Stimulated activated CD4-positive, alpha-beta T cell treated with anti-CD3 and anti-CD28 coated beads, Interleukin-12 subunit alpha, Interleukin-12 subunit beta, amount 100 ng/mL, for 48 hours (primary cell): ENCODE results near the gene TRIM26.
"Not testable (repeated sequence)": the region's sequence is repeated elsewhere in the genome, so short reads cannot be mapped to it uniquely, and the experiment has no call there.

Experiments used
- DNase-seq, 3 donors: peaks; one replicate each; pipeline ENCODE4 v3.0.0-alpha.2; 2020; ENCODE audit warnings: low read depth in 2 of 3, low spot score in 1 of 3

TRIM26 gene

DNA sequence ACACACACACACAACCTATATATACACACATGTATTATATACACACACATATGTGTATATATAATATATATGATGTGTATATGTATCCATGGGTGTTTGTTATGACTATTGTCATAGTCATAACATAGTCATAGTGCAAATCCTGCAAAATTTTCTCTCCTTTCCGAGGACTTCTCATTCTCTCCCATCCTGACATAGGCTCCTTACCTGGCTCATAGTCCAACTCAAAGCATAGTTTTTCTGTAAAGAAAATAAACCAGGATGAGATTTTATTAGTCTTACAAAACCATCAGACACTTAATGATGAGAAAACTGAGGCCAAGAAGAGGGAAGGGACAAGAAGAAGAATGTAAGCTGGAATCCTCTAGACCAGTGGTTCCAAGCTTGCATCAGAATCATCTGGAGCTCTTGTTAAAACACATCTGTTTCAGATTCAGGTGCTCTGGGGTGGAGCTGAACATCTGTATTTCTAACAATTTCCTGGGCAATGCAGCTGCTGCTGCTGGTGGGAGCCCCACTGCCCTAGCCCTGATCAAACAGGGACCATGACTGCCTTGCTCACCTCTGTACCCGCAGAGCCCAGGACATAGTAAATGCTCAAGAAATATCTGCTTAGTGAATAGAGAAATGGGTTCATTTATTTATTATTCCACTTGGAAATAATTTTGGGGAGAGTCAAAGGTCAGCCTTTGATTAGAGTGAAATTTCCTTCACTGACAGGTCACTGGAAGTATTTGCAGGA lies 57.5 kb downstream of the TRIM26 start:
- no peak for DNase-seq

DNA sequence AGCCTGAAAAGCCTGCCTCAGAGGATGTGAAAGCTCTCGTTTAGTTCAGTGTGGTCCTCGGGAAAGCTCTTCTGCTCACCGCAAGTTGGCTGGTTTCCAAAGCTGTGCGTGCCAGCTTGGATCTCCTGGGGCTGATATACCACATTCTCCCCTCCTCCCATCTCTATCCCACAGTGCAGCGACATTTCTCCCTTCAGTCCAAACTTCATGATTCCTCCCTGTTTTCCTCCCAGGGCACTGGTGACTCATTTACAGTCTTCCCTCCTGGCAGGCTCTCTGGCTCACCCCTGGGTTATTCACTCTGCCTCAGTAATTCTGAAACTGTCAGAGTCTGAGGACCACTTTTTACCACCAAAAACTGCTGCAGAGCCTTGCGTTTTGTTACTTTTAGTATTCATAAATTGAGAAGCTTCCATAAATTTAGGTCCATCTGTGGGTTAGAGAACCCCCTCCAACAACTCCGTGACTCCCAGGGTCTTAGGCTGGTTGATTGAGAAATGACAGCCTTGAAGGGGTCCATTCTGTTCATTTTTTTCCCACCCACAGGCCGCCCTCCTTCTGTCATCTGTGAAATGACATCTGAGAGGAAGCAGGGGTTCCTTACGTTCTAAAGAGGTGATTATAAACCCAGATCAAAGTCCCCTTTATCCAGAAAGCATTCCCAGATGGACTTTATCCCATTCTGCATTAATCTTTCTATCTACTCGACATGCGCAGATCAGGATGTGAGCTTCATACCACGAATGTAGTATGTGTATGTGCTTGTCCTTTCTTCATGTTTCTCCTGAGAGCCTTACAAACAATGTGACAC lies 58.3 kb downstream of the TRIM26 start:
- no peak for DNase-seq

DNA sequence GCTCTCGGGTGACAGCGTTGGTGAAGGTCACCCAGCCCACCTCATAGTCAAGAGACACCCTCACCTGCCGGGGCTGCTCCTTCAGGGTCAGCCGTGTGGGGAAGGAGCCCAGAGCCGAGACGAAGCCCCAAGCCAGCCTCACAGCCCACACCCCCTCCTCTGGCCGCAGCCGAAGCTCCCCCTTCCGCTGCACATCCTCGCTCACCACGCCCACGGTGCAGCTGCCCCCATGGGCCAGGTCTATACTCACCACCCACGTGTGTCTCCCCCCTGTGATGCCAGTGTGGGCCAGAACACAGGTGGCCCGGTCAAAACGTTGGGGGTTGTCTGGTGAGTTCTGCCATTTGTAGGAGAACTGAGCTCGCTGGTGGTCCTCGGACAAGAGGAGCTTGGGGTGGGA lies 59.1 kb downstream of the TRIM26 start:
- no peak for DNase-seq

DNA sequence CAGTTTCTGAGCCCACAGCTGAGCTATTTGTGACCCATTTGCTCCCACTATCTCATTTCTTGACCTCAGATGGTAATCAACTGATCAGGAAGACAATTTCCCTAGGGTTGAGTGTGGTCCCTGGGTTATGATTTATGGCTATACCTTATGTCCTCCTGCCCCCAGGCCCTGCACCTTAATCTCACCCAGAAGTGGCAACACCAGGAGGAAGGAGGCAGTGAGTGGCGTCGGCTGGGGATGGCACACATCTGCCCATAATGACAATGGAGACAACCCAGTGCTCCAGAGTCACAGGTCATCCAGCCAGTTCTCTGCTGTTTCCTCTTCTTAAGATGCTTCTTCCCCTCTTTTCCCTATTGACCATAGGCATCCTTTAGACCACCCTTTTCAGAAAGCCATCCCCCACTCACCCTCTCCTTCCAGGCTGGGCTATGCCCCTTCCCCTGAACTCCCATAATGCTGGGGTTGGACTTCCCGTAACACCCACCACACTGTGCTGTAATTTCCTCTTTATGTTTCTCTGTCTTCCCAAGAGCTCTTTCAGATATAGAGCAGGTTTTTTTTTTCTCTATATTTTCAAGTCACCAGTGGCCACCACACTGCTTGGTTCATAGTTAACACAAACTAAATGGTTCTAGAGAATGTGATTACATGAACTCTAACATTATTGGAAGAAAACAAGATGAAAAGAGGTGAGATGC lies 60.1 kb downstream of the TRIM26 start:
- no peak for DNase-seq

DNA sequence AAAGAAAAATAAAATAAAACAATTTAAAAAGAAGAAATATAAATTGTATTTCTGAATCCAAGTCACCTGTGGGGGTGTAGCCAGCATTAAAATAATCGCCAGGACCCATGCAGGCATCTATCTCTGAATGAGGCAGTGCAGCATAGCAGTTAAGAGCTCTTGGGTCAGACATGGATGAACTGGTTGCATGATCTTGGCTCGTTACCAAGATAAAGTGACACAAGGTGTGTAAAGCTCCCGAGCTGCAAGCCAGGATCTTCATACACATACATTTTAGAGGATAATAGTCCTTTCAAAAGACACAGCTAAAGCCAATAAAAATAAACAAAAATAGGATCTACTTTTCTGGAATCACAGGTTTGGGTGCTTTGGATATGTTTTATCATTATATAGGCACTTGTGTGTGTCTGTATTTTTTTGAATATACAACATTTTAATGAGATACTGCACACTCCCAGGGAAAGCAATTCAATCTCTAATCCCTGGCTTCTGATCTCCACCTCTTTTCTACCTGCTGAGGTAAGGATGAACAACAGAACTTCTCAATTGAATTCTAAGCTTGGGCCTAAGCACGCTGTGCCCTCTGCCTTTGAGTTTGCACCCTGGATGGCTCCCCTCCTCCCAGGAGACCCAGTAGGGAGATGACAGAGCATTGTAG lies 61.1 kb downstream of the TRIM26 start:
- DNase-seq: no peak

DNA sequence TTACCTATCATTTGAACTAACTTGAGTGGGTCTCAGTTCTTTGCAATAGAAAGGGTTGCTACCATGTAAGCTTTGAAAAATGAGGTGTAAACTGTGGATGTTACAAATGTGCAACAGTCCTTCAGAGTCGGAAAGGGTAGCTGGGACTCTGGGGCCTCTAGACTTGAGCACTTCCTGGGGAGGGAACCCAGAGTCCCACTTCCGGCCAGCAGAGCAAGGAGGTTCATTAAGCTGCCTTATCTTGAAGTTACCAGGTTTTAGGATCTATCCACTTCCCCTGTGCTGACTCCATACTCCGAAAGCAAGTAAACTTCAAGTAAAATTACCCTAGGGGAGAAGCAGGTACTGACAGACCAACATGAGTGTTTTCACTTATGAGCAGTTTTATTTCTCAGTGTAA lies 61.6 kb downstream of the TRIM26 start:
- no peak for DNase-seq

DNA sequence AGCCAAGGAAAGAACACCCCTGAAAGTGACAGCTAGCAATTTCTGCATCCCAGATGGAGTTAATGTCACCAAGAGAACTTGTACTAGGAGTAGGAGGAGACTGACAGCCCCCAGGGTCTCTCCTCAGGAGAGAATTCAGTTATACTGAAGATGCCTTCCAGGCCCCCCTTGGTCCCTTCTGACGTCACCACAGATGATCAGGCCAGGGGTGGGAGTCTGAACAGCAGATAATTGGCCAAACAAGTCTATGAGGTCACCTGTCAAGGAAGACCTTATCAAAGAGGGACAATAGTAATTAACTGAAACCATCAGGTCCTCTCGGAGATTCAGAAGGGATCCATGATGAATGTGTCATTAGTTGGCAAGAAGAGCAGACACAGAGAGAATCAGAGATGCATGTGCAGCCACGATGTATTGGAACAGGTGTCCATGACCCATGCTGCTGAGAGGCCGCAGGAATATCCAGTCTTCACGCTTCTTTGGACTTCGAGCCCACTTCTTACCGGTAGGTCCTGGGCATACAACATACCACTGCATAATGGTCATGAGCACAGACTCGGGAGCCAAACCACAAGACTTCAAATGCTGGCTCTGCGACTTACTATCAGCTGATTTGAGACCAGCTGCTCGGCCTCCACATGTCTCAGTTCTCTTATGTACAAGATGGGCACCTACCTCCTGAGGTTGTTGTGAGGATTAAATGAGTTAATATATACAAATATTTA lies 62.4 kb downstream of the TRIM26 start:
- DNase-seq: no peak

DNA sequence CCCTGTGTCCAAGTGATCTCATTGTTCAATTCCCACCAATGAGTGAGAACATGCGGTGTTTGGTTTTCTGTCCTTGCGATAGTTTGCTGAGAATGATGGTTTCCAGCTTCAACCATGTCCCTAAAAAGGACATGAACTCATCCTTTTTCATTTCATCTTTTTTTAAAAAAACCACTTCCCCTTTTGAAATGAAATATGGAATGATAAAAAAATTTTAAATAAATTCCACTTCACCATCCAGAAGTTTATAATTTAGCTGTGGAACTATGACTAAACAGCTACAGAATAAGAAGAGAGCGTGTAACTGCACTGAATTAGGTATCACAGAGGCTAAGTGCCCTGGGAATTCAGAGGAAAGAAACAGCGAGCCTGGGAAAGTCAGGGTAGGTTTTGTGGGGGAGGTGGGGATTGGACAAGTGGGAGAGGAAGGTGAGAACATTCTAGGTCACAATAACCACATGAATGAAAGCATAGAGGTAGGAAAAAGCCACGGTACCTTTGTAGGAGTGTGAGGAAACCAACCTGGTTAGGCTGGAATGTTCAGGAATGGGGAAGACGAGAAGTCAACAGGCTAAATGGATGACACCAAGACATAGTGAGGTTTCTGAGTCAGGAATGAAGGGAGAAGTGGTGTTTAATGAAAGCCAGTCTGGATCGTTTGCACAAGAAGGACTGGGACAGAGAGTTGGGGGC lies 63.2 kb downstream of the TRIM26 start:
- DNase-seq: no peak

DNA sequence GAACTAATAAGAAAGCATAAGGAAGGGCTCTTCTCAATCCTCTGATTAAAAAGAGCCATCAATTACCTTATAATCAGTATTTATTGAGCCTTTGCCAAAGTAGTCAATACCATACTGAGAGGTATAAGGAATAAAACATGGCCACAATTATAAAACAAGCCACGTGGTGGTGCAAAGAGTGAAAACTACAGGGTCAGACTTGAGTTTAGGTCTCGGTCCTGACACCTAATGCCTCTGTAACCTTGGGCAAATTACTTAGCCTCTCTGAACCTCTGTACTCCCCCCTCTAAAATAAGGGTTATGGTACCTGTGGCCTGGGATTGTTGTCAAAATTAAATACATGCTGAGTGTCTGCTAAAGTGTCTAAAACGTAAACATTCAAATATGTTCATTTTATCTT lies 64.0 kb downstream of the TRIM26 start:
- DNase-seq: no peak

DNA sequence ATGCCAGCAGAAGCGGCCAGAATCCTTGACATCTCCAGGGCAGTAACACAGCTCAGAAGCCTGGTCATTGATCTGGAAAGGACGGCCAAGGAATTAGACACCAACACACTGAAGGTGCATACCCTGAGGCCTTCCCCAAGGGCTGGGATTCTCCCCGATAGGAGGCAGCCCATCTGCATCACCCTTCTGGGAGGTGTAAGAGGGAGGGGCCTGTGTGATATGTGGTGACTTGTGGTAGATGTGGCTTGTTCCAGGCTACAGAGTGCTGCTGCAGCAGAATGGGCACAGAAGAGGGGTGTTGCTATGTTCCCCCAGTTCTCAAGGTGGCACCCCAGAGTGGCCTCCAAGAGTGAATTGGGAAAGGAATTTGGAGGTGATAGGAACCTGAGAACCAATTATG lies 66.1 kb downstream of the TRIM26 start:
- DNase-seq: no peak

DNA sequence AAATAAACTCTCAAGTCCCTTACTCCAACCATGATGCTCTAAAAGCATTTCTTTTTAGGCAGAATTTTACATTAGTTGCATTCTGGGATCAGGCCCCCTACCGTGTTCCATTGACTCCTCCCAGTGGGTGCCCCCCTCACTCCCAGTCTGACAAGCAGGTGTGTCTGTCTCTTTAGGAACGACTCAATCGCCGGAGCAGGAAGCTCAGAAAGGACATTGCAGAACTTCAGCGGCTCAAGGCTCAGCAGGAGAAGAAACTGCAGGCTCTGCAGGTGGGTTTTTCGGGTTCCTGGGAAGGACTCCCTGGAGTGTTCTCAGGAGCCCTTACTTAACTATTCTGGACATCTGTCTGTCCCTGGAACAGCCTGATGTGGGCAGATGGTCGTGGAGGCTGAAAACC lies 67.4 kb downstream of the TRIM26 start:
- DNase-seq: no peak

DNA sequence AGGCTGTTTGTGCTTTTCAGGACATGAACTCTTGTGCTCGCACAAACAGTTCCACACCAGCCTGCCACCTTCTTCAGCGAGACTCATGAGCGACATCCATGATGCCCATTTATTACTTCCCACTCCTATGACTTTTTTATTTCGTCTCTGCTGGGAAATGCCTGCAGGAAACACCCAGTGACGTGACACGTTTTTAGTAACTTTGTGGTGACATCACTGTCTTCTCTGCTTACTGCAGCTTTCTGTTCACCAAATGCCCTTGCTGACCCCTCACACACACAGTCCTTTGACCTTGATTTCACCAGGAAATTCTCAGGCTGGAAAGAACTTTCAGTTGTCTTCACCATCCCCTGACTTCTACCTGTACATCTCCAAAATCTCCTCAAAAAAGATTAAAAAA lies 68.4 kb downstream of the TRIM26 start:
- DNase-seq: no peak

DNA sequence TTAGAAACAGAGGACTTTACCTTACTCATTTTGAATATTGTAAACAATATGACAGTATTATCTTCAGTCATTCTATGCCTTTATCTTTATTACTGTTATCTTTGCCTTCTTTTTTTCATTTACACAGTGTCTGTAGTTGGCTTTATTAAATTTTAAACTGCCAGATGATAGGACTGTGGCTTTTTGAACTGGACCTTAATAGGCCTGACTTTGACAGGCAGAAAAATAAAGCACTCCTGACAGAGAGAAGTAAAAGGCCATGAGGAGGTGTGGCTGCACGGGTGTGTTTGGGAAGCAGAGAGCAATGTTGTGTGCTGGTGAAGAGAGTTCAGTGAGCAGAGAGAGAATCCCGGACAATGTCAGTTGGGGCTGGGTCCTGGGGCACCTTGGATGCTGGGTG lies 69.4 kb downstream of the TRIM26 start:
- no peak for DNase-seq

DNA sequence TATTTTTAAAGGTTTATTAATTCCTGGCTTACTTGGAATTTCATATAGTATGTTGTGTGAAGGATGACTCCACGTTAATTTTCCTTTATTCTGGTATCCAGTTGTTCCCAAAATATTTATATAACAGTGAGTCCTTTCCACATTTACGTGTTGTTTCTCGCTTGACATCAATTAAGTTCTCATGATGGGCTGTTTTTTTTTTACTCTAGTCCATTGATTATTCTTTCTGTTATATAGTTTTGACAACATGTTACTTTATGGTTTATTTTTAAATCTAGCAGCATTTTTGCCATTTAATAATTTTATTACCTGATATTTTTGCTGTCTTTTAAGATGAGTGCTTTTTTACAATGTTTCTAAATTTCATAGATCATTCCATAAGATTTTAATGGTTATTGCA lies 70.5 kb downstream of the TRIM26 start:
- DNase-seq: no peak

DNA sequence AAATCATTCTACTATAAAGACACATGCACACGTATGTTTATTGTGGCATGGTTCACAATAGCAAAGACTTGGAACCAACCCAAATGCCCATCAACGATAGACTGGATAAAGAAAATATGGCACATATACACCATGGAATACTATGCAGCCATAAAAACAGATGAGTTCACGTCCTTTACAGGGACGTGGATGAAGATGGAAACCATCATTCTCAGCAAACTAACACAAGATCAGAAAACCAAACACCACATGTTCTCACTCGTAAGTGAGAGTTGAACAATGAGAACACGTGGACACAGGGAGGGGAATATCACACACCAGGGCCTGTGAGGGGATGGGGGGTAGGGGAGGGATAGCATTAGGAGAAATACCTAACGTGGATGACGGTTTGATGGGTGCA lies 73.0 kb downstream of the TRIM26 start:
- not testable (repeated sequence) for DNase-seq

DNA sequence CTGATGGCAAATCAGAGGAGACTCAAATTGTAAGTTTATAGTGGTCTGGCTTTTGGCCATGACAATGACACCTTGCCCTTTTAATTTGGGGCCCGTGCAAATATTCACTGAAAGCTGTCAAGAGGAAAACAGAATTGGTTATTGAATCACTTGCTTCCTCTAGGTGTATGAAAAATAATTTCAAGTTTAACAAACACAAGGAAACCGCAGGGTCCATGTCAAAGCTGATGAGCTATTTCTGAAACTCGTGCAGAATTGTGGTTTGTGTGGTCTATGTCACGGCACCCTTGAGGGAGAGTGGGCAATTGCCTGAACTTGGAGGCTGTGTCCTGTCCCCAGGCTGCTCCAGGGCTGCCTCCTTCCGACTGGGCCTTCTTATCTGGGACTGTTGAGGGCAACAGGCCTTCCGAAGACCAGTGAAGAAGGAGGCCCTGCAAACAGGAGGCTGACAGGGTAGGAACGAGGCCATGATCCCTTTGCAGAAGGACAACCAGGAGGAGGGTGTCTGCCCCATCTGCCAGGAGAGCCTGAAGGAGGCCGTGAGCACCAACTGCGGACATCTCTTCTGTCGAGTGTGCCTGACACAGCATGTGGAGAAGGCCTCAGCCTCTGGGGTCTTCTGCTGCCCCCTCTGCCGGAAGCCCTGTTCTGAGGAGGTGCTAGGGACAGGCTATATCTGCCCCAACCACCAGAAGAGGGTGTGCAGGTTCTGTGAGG lies 76.5 kb downstream of the TRIM26 start:
- DNase-seq: no peak

DNA sequence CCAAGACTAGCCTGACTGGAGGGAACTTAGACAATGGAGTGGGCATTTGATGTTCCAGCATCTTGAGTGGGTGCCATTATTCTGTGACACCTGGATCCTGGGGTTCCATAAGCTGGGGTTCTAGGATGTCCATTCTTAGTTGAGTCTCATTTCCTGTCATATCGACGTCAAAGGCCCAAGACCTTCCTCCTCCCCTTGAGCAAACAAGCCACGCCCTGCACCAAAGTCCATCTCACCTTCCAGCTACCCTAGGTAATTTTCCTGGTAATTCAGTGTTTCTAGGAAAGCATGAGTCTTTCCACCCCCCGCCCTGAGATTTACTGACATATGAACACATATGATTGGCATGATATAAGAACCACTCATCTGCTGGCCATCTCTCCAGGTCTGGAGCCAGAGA lies 77.4 kb downstream of the TRIM26 start, which contains the start of gene TRIM40:
TSS of gene TRIM40 (plus strand) at position 384 of the 400 bp plus-strand sequence. CDS start 897 bp downstream, outside the sequence.
- DNase-seq: no peak

DNA sequence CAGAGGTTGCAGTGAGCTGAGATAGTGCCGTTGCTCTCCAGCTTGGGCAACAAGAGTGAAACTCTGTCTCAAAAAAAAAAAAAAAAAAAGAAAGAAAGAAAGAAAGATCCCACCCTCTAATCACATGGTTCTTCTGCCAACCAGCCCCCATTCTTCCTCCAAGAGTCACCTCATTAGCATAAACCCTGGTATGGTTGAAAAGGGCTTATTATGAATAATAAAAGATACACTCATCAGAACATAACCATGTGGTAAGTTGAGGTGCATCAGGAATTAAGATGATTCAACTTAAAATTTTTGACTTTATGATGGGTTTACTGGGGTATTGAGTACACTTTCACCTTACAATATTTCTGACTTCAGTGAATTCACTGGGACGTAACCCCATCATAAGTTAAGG lies 78.1 kb downstream of the TRIM26 start:
- no peak for DNase-seq
